KOPT-K1 (cell line): ENCODE results near the gene NPEPL1.
"Not testable (repeated sequence)": the region's sequence is repeated elsewhere in the genome, so short reads cannot be mapped to it uniquely, and the experiment has no call there.

Source experiments
- H3K27ac ChIP-seq: fragments of 200-600 bp; sonication (generic); 2 replicates; pipeline ENCODE4 v1.5.1; 2016; ENCODE audit warnings: antibody characterized with exemption, mild to moderate bottlenecking, low read depth, low read length; ENCODE audit not compliant: poor library complexity, severe bottlenecking
- H3K36me3 ChIP-seq: fragments of 200-600 bp; sonication (generic); 2 replicates; pipeline ENCODE4 v1.5.1; 2017; ENCODE audit warnings: antibody characterized with exemption, mild to moderate bottlenecking, low read length, moderate library complexity; ENCODE audit not compliant: insufficient read depth
- H3K9me3 ChIP-seq: fragments of 200-600 bp; sonication (generic); 2 replicates; pipeline ENCODE4 v1.5.1; 2017; ENCODE audit warnings: antibody characterized with exemption, low read length, mild to moderate bottlenecking; ENCODE audit not compliant: insufficient read depth, poor library complexity, severe bottlenecking

NPEPL1 gene

DNA sequence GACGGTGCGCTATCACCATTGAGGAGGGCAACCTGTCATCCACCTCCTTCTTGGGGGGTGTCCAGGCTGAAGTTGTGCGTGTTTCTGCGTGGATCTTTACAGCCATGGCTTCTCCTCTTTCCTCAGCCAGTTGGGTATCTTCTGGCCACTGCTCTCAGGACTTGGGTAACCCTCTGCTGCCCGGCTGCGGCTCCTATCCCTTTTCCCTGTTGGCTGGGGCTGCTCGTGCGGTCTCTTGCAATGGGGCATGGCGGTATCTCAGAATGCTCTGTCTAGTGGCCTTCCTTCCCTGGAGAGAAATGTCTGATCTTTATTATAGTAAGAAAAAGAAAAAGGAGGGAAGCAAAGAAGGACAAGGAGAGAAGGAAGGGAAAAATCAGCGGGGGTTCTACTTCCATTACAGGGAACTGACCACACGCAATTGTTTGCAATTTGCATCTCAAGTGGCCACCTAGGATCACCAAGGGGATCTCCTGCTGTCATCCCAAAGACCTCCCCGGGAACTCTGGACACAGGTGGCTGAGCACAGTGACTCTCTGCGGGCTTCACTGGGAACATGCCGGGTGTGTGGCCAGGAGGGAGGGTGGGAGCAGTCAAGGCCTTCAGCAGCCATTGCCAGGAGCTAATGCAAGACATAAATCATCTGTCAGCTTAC is 60.8 kb downstream of the NPEPL1 start:
- no peaks in the 10 kb centered on the region for H3K9me3 ChIP-seq
- no peak overlapping the region for H3K27ac ChIP-seq
- H3K36me3 ChIP-seq, result no peaks in the 10 kb centered on the region

DNA sequence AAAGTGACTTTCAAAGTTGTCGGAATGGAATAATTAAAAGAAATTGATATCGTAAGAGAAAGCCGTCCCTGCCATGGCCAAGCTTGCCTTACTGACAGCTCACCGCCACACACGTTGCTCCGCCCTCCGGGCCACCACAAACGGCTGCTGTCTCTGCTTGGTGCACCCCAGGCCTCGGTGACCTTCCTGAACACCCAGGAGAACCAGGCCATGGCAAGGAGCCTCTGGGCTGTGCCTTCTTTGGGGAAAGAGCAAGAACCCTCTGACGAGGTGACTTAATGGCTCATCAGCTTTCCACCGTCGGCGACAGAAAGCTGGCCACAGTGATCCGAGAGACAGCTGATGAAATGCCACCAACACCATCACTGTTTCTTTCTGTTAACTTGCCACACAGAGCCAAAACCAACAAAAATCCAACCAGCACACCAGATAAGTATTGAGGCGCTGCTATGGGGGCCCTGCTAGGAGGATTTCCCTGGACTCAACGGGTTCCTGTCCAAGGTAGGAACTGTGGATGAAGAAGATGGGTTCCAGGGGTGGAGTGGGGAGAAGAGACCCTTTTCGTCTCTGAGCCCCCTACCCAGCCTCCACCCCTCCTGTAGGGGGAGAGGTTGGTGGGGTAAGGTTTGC is 61.4 kb downstream of the NPEPL1 start:
- Histone ChIP-seq H3K36me3 (no peaks in the 10 kb centered on the region), H3K27ac (no peak overlapping the region), H3K9me3 (no peaks in the 10 kb centered on the region)

GRCh38 chr20:58754584-58754983 is 62.0 kb downstream of the NPEPL1 start:
- Histone ChIP-seq H3K27ac (no peak overlapping the region), H3K36me3 (no peaks in the 10 kb centered on the region), H3K9me3 (no peaks in the 10 kb centered on the region)

DNA sequence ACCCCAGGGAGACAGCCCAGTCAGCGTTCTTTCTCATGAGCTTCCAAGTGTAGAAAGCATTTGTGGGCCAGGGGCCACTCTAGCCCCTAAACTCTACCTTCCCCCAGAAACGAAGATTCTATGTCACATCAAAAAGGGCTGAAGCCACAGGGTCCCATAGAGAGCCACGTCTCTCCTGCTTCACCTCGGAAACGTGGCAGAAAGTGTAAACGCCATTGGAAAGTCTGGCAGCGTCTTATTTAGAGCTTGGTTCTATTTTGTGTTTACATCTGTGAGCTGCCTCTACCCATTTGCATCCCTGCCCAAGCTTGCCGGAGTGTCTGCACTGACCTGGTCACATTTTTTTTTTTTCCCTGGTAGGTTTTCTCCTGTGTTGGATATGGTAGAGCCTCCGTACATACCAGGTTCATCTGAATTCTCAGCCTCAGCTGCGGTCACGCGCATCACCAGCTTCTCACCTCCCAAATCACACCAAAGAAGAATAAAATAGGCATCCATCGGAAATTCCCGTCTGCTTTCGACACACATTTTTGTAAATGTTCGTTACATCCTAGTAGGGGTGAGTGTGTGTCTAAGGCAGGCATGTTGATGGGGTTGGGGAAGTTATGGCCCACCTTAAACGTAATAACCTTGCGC is 62.6 kb downstream of the NPEPL1 start:
- H3K9me3 ChIP-seq, result no peaks in the 10 kb centered on the region
- H3K36me3 ChIP-seq, result no peaks in the 10 kb centered on the region
- no peak overlapping the region for H3K27ac ChIP-seq

DNA sequence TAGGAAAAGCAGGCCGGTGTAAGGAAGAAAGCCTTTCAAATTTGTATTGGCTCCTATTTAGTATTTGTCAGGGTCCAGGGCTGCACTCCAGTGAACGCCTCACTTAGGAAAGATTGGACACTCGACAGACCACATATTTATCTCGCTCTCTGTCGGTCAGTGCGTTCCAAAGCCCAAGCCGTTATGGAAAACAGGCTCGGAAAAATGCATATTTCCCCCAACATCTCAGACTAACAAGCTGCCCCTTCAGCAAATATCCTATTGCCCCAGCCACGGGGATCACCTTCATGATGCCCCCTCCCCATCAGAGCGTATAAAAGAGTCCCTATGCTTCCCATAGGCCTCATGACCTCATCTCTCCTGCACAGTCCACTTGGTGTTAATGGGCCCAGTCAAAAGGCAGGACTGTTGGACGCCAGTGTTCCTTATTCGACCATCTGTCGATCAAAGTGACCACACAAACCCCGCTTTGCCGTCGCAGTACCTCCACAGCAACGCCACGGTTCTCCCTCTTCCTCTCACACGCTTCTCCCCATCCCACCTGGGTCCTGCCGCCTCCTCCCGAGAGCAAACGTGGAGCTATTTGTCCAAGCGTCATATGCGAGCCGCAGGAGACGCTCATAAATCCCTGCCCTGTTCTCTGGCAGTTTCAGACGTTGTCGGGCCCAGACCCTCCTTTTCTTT is 63.3 kb downstream of the NPEPL1 start:
- no peaks in the 10 kb centered on the region for H3K36me3 ChIP-seq
- no peak overlapping the region for H3K27ac ChIP-seq
- H3K9me3 ChIP-seq, result no peaks in the 10 kb centered on the region

DNA sequence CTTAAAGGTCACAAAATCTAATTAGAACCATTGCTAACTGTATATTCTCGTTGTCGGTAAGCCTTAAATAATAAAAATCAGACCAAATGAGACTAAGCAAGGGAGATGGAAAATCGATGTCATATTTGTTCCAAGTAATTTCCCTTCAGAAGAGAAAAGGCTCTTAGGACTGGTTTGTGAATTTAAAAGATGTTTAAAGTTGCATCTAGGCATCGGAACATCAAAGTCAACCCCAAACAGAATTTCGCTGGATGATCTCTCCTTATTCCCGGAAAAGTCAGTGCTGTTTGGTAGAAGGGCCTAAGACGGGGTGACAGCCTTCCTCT is 63.8 kb downstream of the NPEPL1 start:
- Histone ChIP-seq H3K27ac (no peak overlapping the region), H3K36me3 (no peaks in the 10 kb centered on the region), H3K9me3 (no peaks in the 10 kb centered on the region)

GRCh38 chr20:58757647-58758046 is 65.0 kb downstream of the NPEPL1 start:
- not testable (repeated sequence) for H3K36me3 ChIP-seq, H3K27ac ChIP-seq, H3K9me3 ChIP-seq

- H3K27ac ChIP-seq, result no peak overlapping the region
- H3K36me3 ChIP-seq, result no peaks in the 10 kb centered on the region
- peaks cover 13% of the 10 kb centered on the region for H3K9me3 ChIP-seq
Observed at GRCh38 chr20:58759947-58760346, 67.3 kb downstream of the NPEPL1 start.

DNA sequence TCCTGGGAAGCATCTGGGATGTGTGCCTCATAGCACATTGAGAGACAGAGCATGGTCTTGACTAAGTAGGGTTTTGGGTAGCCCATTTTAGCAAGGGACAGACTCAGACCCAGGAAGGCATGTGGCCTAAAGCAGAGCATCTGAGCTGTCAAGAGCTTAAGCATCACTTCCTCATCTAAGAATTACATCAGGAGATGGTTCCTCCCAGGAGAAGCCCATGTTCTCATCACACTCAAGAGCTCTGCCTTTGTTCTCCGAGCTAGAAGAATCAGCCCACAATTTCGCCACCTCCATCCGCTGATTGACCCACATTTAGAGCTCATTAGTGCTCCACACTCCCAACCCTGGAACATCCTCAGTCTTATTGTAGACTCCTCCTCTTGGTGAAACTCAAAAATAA is 68.3 kb downstream of the NPEPL1 start:
- Histone ChIP-seq H3K9me3 (peaks cover 13% of the 10 kb centered on the region), H3K36me3 (no peaks in the 10 kb centered on the region), H3K27ac (no peak overlapping the region)

- Histone ChIP-seq H3K27ac (no peak overlapping the region), H3K36me3 (no peaks in the 10 kb centered on the region)
Observed at GRCh38 chr20:58762120-58762519, 69.5 kb downstream of the NPEPL1 start.

GRCh38 chr20:58763076-58763475 is 70.5 kb downstream of the NPEPL1 start:
- Histone ChIP-seq H3K27ac (no peak overlapping the region), H3K36me3 (no peaks in the 10 kb centered on the region), H3K9me3 (peaks cover 13% of the 10 kb centered on the region)

More at GRCh38 chr20:58762120-58762519, 69.5 kb downstream of the NPEPL1 start:
- peaks cover 13% of the 10 kb centered on the region for H3K9me3 ChIP-seq
